ENCODE measurements around the gene PRDM16. TPM values are rescaled to one million over a fixed set of nuclear protein-coding genes. Genes with fewer than 3 reads are reported as not detected.

The PRDM16 gene
- total RNA-seq, 1 experiment from 2014 or later = 0.17 TPM

- Histone ChIP-seq H3T11ph (ENCODE audit: low read length) (no peak overlapping the region), H4K20me1 (ENCODE audit: control insufficient read depth, insufficient read depth, insufficient read length) (peaks cover 4% of the 10 kb centered on the region), H2BK20ac (ENCODE audit: low read depth, low read length, poor library complexity, severe bottlenecking) (no peak overlapping the region), H2BK15ac (ENCODE audit: low read depth, low read length) (no peak overlapping the region), H3K9ac (ENCODE audit: extremely low read depth, insufficient read length, low read length) (no peak overlapping the region), H4K91ac (ENCODE audit: insufficient read length, low read depth, low read length) (no peak overlapping the region), H2BK12ac (ENCODE audit: insufficient read length, low read depth, low read length) (no peak overlapping the region), H3K23ac (ENCODE audit: insufficient read length, low read depth, low read length) (no peak overlapping the region), H3K14ac (ENCODE audit: insufficient read depth, low read length) (no peak overlapping the region), H2AFZ (ENCODE audit: low read length) (no peak overlapping the region), H2AK5ac (ENCODE audit: insufficient read length, low read length) (no peak overlapping the region), H4K8ac (replicated peaks; ENCODE audit: insufficient read length, low read depth, low read length) (no peak overlapping the region), H3K9me3 (ENCODE audit: control insufficient read depth, low read depth, low read length) (no peaks in the 10 kb centered on the region), H2BK5ac (ENCODE audit: insufficient read length, low read length) (no peak overlapping the region), H3K4me1 (ENCODE audit: insufficient read depth, low read length) (no peaks in the 10 kb centered on the region), H3K4me2 (ENCODE audit: insufficient read depth, insufficient read length, low read length) (no peak overlapping the region), H4K5ac (ENCODE audit: insufficient read length, low read depth, low read length) (no peak overlapping the region), H3K27me3 (ENCODE audit: insufficient read depth, low read length) (no peaks in the 10 kb centered on the region), H3K23me2 (ENCODE audit: insufficient read length, low read depth, low read length, poor library complexity, severe bottlenecking) (no peaks in the 10 kb centered on the region), H3K79me1 (ENCODE audit: insufficient read depth, low read depth, low read length, poor library complexity, severe bottlenecking) (no peaks in the 10 kb centered on the region), H3K27ac (ENCODE audit: insufficient read length, low read depth, low read length) (no peak overlapping the region), H3K79me2 (ENCODE audit: insufficient read depth, low read length) (no peaks in the 10 kb centered on the region), H3K56ac (ENCODE audit: insufficient read length, low read depth, low read length) (no peak overlapping the region), H2BK120ac (ENCODE audit: low read depth, low read length, poor library complexity, severe bottlenecking) (no peak overlapping the region), H3K4ac (ENCODE audit: low read depth, low read length) (no peak overlapping the region), H3K18ac (ENCODE audit: insufficient read length, low read depth, low read length) (no peak overlapping the region)
- no peak for DNase-seq
- Mint-ChIP-seq H3K27me3 (ENCODE audit: low read depth) (peaks cover 3% of the 10 kb centered on the region; the same call in 1 of the 2 replicates), H3K4me1 (peaks cover 17 to 35% of the 10 kb centered on the region in 2 experiments), H3K9me3 (no peaks in the 10 kb centered on the region; a peak in 1 of 5 replicates), H3K36me3 (ENCODE audit: insufficient read depth in 1 of 3, low read depth in 3 of 3) (no peaks in the 10 kb centered on the region), H3K27ac (no peak overlapping the region), H3K4me3 (no peak overlapping the region)
- no CpG with 5 or more reads among the region's 37 CpGs for WGBS (ENCODE audit: extremely low coverage, insufficient read length, low lambda C conversion rate)
- no peak for TF ChIP-seq CTCF (conservative IDR thresholded peaks at IDR 0.05)
Observed at GRCh38 chr1:3355894-3356826, 287.2 kb downstream of the PRDM16 start.

All from H9 (cell line).